ENCODE data around the gene SWT1. TPM values are rescaled to one million over a fixed set of nuclear protein-coding genes. Genes with fewer than 3 reads are reported as not detected.

SWT1 gene
- total RNA-seq, 1 donor from 2014 or later = 6.9 TPM

DNA sequence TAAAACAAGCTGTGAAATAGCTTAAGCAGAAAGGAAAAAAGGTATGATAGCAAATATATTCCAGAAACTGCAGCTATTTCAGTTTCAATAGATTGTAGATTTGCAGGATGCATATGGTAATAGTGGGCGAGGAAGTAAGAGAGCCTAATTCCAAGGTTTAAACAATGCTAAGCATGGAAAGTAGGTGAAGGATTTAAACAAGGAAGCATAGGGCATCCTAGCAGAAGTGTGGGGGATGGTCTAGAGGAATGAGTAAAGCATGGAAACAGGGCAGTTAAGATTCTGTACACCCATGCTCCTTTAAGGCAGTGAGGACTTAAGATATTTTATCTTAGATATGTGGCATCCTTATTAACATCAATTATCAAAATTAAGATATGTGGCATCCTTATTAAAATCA is 157.4 kb downstream of the SWT1 start:
- peak in 1 of 2 donors; percentile 20 for TF ChIP-seq POLR2AphosphoS5 (IDR thresholded peaks at IDR 0.05; ENCODE audit: insufficient read depth in 1 of 2, low read depth in 1 of 2)
- TF ChIP-seq, protein P1, sequence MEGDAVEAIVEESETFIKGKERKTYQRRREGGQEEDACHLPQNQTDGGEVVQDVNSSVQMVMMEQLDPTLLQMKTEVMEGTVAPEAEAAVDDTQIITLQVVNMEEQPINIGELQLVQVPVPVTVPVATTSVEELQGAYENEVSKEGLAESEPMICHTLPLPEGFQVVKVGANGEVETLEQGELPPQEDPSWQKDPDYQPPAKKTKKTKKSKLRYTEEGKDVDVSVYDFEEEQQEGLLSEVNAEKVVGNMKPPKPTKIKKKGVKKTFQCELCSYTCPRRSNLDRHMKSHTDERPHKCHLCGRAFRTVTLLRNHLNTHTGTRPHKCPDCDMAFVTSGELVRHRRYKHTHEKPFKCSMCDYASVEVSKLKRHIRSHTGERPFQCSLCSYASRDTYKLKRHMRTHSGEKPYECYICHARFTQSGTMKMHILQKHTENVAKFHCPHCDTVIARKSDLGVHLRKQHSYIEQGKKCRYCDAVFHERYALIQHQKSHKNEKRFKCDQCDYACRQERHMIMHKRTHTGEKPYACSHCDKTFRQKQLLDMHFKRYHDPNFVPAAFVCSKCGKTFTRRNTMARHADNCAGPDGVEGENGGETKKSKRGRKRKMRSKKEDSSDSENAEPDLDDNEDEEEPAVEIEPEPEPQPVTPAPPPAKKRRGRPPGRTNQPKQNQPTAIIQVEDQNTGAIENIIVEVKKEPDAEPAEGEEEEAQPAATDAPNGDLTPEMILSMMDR (IDR thresholded peaks at IDR 0.05) = no peak
- Histone ChIP-seq H3K4me1 (peaks cover 70% of the 10 kb centered on the region), H3K36me3 (peaks cover 0 to 4% of the 10 kb centered on the region in 2 donors), H3K27ac (no peak overlapping the region), H3K4me3 (peak overlapping the region in 1 of 2 donors; percentile 94), H3K27me3 (no peaks in the 10 kb centered on the region), H3K9me3 (no peaks in the 10 kb centered on the region)
- intact Hi-C loops (cut with DNase I) = no loop called here
- no peak for DNase-seq (ENCODE audit: extremely low spot score in 2 of 2)

DNA sequence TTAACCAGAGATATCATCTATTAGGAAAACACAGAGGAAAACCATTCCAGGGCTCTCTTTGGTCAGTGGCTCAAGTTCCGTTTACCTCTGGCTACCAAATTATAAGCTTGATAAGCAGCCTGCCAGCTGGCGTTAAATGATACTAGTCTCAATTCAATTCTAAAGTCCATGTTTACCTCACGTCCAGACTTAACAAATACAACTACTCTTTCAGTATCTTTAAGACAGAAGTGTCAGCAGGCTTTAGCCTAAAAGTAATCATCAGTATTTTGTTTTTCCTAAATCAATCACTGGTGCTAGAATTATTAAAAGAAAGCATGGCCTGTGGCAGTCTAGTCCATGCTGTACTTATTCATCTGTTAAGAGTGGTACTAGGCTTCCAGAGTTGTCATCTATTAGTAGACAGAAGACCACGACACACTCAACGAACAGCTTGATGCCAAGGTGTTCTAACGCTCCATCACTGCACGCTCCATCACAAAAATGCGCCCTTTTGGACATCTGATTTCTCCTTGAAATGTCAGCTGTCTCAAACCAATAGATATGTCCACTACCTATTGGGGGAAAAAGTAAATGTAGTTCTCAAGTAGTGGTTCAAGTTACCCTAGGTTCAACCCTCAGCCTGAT is 158.6 kb downstream of the SWT1 start:
- DNase-seq (ENCODE audit: extremely low spot score in 2 of 2) = no peak
- H3K27me3 ChIP-seq = no peaks in the 10 kb centered on the region
- TF ChIP-seq, protein P1 (IDR thresholded peaks at IDR 0.05) = no peak
- TF ChIP-seq POLR2AphosphoS5 (IDR thresholded peaks at IDR 0.05; ENCODE audit: insufficient read depth in 1 of 2, low read depth in 1 of 2) (no peak), POLR2A (IDR thresholded peaks at IDR 0.05) (no peak)
- H3K27ac ChIP-seq = peak overlapping the region; percentile 97
- H3K36me3 ChIP-seq = no peaks in the 10 kb centered on the region
- peaks cover 65% of the 10 kb centered on the region for H3K4me1 ChIP-seq
- H3K4me3 ChIP-seq = peak overlapping the region; percentile 89 to 94
- intact Hi-C loops (cut with DNase I) = no loop called here
- no peaks in the 10 kb centered on the region for H3K9me3 ChIP-seq

DNA sequence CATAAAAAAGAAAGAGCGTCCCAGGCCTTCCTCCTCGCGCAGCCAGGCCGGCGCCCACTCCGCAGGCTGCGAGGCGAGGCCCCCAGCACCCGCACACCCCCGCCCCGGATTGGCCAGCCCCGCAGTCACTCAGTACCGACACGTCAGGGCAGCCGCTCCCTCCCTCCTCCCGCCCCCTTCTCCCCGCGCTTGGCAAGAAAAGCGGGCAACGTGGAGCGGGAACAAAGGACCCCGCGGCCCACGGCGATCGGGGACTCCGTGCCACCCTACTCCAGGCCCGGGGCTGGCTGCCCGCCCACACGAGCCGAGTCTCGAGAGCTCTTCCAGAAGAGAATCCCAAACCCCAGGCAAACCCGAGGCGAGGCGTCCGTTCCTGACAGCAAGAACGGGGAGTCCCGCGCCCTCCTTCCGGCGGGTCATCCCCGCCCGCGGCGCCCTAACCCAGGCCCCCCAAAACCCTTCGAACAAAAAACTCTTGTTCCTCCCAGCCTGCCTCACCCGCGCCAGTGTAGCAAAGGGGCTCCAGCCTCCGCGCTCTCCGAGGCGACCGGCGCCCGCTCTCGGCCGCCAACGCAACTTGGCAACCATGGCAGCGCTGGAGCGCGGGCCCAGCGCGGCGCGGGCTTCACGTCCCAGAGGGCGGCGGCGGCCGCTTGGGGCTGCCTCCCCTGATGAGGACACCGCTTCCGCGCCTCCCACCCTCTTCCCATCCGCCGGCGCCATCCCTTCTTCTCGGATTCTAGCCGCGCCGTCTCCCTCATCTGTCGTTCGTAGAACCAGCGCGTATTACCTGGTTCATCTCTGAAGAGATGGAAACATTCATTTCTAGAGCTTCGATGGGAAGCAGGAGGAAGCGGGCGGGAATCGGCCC is 159.4 kb downstream of the SWT1 start:
- Histone ChIP-seq H3K9me3 (no peaks in the 10 kb centered on the region), H3K36me3 (no peaks in the 10 kb centered on the region), H3K27me3 (no peaks in the 10 kb centered on the region), H3K4me3 (peak overlapping the region; percentile 89 to 94), H3K27ac (peak overlapping the region; percentile 97), H3K4me1 (peaks cover 61% of the 10 kb centered on the region)
- DNase-seq (ENCODE audit: extremely low spot score in 2 of 2) = peak in 1 of 2 donors; percentile 94
- peak; percentile 53 to 70 for TF ChIP-seq POLR2AphosphoS5 (IDR thresholded peaks at IDR 0.05; ENCODE audit: insufficient read depth in 1 of 2, low read depth in 1 of 2)
- peak in 1 of 2 donors; percentile 46 for TF ChIP-seq POLR2A (IDR thresholded peaks at IDR 0.05)
- TF ChIP-seq, protein P1 (IDR thresholded peaks at IDR 0.05) = no peak
- intact Hi-C loops (cut with DNase I) = no loop called here

DNA sequence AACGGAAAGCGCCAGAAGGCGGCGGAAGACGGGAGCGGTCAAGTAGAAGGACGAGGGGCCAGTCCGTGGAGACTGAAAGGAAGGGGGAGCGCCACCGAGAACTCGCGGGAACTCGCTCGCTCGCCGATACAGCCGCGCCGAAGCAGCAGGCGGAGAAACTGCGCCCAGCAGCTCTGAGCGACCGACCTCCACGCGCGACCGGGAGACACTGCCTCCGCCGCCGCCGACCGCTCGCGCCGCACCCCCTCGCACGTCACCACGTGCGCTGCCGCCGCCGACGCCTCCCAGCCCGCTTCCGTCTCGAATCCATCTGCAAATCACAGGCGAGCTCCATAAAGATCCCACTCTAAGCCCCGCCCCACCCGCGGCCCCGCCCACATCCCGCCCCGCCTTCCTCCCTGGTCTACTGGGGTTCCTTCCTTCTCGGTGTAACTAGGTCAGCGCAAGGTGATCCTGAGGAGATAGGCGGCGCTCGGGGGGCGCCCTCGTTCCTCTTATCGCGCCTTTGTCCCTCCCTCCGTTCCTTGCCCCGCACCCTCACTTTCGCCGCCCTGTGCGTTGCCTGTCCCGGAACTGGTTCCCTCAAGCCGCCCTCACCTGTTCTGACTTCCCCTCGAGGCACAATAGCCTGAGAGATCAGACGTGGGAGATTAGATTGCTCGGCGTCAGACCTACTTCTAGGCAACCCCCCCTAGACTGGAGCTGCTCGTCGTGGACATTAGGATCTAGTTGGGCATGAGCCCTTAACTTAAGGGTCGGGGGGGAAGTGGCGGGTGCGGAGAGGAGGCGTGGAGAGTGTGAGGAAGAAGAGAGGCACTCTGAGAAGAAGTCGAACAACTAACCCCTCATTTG is 160.3 kb downstream of the SWT1 start, which contains the start of gene IVNS1ABP:
IVNS1ABP (minus strand) TSS at position 210 of the 852 bp plus-strand sequence. CDS start 7,750 bp downstream, outside the sequence.
- TF ChIP-seq POLR2AphosphoS5 (IDR thresholded peaks at IDR 0.05; ENCODE audit: insufficient read depth in 1 of 2, low read depth in 1 of 2) (peak in 1 of 2 donors; percentile 89), POLR2A (IDR thresholded peaks at IDR 0.05) (peak in 1 of 2 donors; percentile 94)
- TF ChIP-seq, protein P1 (IDR thresholded peaks at IDR 0.05) = no peak
- Histone ChIP-seq H3K4me3 (peak within 1 kb of the TSS; percentile 89 to 94), H3K27me3 (no peaks in the 10 kb centered on the region), H3K4me1 (peaks cover 52% of the 10 kb centered on the region), H3K27ac (peak within 1 kb of the TSS; percentile 97), H3K36me3 (no peaks in the 10 kb centered on the region), H3K9me3 (no peaks in the 10 kb centered on the region)
- DNase-seq (ENCODE audit: extremely low spot score in 2 of 2) = peak; percentile 98 to 99
- intact Hi-C loops (cut with DNase I) = no loop called here

Measured in vagina (tissue), 2 donors.